ENCODE measurements around the gene PPP1R3F. TPM values are rescaled to one million over a fixed set of nuclear protein-coding genes. Genes with fewer than 3 reads are reported as not detected.

The PPP1R3F gene
- total and polyA plus RNA-seq, 5 experiments from 2014 or later = 6.7 to 21.8 (median 9.7) TPM

Other genes starting within 250 kb of the PPP1R3F start
- gene TFE3, start 226.4 kb upstream of the PPP1R3F start, total RNA-seq = 10 to 100 TPM; 31.0 to 34.4 TPM
- gene TFE3, start 226.4 kb upstream of the PPP1R3F start, polyA plus RNA-seq = 1 to 10 TPM; 2.6 to 4.4 (median 3.5) TPM
- 10 to 100 TPM; 12.9 TPM for gene CCDC120, start 210.8 kb upstream of the PPP1R3F start, total RNA-seq
- 1 to 10 TPM in 1 of 3 donors, under 1 TPM in 2; 0.61 to 1.7 (median 0.94) TPM for gene CCDC120, start 210.8 kb upstream of the PPP1R3F start, polyA plus RNA-seq
- 10 to 100 TPM; 22.9 to 24.6 TPM for gene PRAF2, start 195.8 kb upstream of the PPP1R3F start, total RNA-seq
- 10 to 100 TPM; 39.0 to 52.9 (median 50.7) TPM for gene PRAF2, start 195.8 kb upstream of the PPP1R3F start, polyA plus RNA-seq
- 100 to 1,000 TPM; 112 to 124 TPM for gene WDR45, start 189.9 kb upstream of the PPP1R3F start, total RNA-seq
- 10 to 100 TPM; 42.4 to 57.2 (median 43.3) TPM for gene WDR45, start 189.9 kb upstream of the PPP1R3F start, polyA plus RNA-seq
- gene GPKOW, start 146.1 kb upstream of the PPP1R3F start, total RNA-seq = 10 to 100 TPM; 18.2 to 18.6 TPM
- 10 to 100 TPM; 17.7 to 31.1 (median 27.9) TPM for gene GPKOW, start 146.1 kb upstream of the PPP1R3F start, polyA plus RNA-seq
- 1 to 10 TPM in 1 of 2 experiments, under 1 TPM in 1; 0.96 to 1.2 TPM for gene MAGIX, start 107.0 kb upstream of the PPP1R3F start, total RNA-seq
- under 1 TPM; 0.52 to 0.77 (median 0.71) TPM for gene MAGIX, start 107.0 kb upstream of the PPP1R3F start, polyA plus RNA-seq
- 1 to 10 TPM; 6.4 to 6.7 TPM for gene PLP2, start 97.9 kb upstream of the PPP1R3F start, total RNA-seq
- gene PLP2, start 97.9 kb upstream of the PPP1R3F start, polyA plus RNA-seq = 100 to 1,000 TPM; 117 to 141 (median 119) TPM
- 10 to 100 TPM in 1 of 2 experiments, 1 to 10 TPM in 1; 8.5 to 10.1 TPM for gene PRICKLE3, start 83.4 kb upstream of the PPP1R3F start, total RNA-seq
- 1 to 10 TPM; 1.3 to 2.9 (median 2.0) TPM for gene PRICKLE3, start 83.4 kb upstream of the PPP1R3F start, polyA plus RNA-seq
- under 1 TPM; 0.34 to 0.58 TPM for gene SYP, start 69.6 kb upstream of the PPP1R3F start, total RNA-seq
- gene SYP, start 69.6 kb upstream of the PPP1R3F start, polyA plus RNA-seq = under 1 TPM; 0.27 to 0.41 (median 0.40) TPM
- 1 to 10 TPM; 3.6 to 3.8 TPM for gene CACNA1F, start 36.5 kb upstream of the PPP1R3F start, total RNA-seq
- under 1 TPM in 1 of 3 donors, not detected in 2; 0.02 TPM for gene CACNA1F, start 36.5 kb upstream of the PPP1R3F start, polyA plus RNA-seq
- 10 to 100 TPM; 27.4 to 27.9 TPM for gene CCDC22, start 34.3 kb upstream of the PPP1R3F start, total RNA-seq
- 10 to 100 TPM; 22.2 to 29.8 (median 25.2) TPM for gene CCDC22, start 34.3 kb upstream of the PPP1R3F start, polyA plus RNA-seq
- gene FOXP3, start 5.1 kb upstream of the PPP1R3F start, total RNA-seq = under 1 TPM; 0.18 to 0.41 TPM
- under 1 TPM in 2 of 3 donors, not detected in 1; 0.17 to 0.33 TPM for gene FOXP3, start 5.1 kb upstream of the PPP1R3F start, polyA plus RNA-seq
- 1 to 10 TPM in 1 of 2 experiments, not detected in 1; 1.0 TPM for gene GAGE10, start 33.9 kb downstream of the PPP1R3F start, total RNA-seq
- not detected for gene GAGE10, start 33.9 kb downstream of the PPP1R3F start, polyA plus RNA-seq
- not detected for gene GAGE12J, start 52.2 kb downstream of the PPP1R3F start, total RNA-seq
- not detected for gene GAGE12J, start 52.2 kb downstream of the PPP1R3F start, polyA plus RNA-seq
- not detected for gene GAGE13, start 61.8 kb downstream of the PPP1R3F start, total RNA-seq
- gene GAGE13, start 61.8 kb downstream of the PPP1R3F start, polyA plus RNA-seq = not detected

All from naive thymus-derived CD8-positive, alpha-beta T cell (primary cell).